Endodermal cell (in vitro differentiated cells): Measurements from ENCODE around the gene IL1RN. TPM values are rescaled to one million over a fixed set of nuclear protein-coding genes. Genes with fewer than 3 reads are reported as not detected.

Experiments used
- DNase-seq: peaks from one replicate; pipeline ENCODE4 v3.0.0-alpha.2; 2017
- H3K27ac ChIP-seq: 2 replicates; pipeline ENCODE4 v1.5.1; 2013; ENCODE audit warnings: mild to moderate bottlenecking, low read depth, low read length, moderate library complexity
- H3K27me3 ChIP-seq: 2 replicates; pipeline ENCODE4 v1.6.1; 2013; ENCODE audit warnings: mild to moderate bottlenecking, low read length, moderate library complexity; ENCODE audit not compliant: insufficient read depth, control insufficient read depth, poor library complexity, severe bottlenecking
- H3K36me3 ChIP-seq: 2 replicates; pipeline ENCODE4 v1.7.0; 2013; ENCODE audit warnings: mild to moderate bottlenecking, low read length, moderate library complexity; ENCODE audit not compliant: control insufficient read depth, insufficient read depth
- H3K4me1 ChIP-seq: one replicate; pipeline ENCODE4 v1.7.0; 2013; ENCODE audit warnings: low read length; ENCODE audit not compliant: control insufficient read depth, insufficient read depth
- H3K4me3 ChIP-seq: 2 replicates; pipeline ENCODE4 v1.5.1; 2013; ENCODE audit warnings: mild to moderate bottlenecking, low read length, moderate library complexity
- H3K9ac ChIP-seq: 2 replicates; pipeline ENCODE4 v1.6.1; 2013; ENCODE audit warnings: mild to moderate bottlenecking, low read length, moderate library complexity; ENCODE audit not compliant: poor library complexity, severe bottlenecking; ENCODE audit errors: extremely low read depth
- H3K9me3 ChIP-seq: 2 replicates; pipeline ENCODE4 v1.6.1; 2013; ENCODE audit warnings: mild to moderate bottlenecking, low read length, moderate library complexity; ENCODE audit not compliant: control insufficient read depth
- H3K27ac Mint-ChIP-seq: 2 replicates; pipeline ENCODE4 v1.8.0; 2020; ENCODE audit warnings: mixed read lengths
- H3K27me3 Mint-ChIP-seq: 2 replicates; pipeline ENCODE4 v1.8.0; 2021; ENCODE audit warnings: mild to moderate bottlenecking, mixed read lengths; ENCODE audit not compliant: insufficient read depth
- H3K36me3 Mint-ChIP-seq: 2 replicates; pipeline ENCODE4 v1.8.0; 2020; ENCODE audit warnings: low read depth, mixed read lengths
- H3K4me1 Mint-ChIP-seq: 2 replicates; pipeline ENCODE4 v1.8.0; 2020; ENCODE audit warnings: mixed read lengths
- H3K4me3 Mint-ChIP-seq: 2 replicates; pipeline ENCODE4 v1.8.0; 2020; ENCODE audit warnings: mild to moderate bottlenecking, moderate library complexity, mixed read lengths
- H3K9me3 Mint-ChIP-seq: 2 replicates; pipeline ENCODE4 v1.8.0; 2020; ENCODE audit warnings: mild to moderate bottlenecking, mixed read lengths
- WGBS, 2 experiments: methylation state at CpG; one replicate each; pipeline versions ENCODE4 v1.1.5 to v1.1.7; 2013; ENCODE audit warnings: missing lambda C conversion rate in 2 of 2, mixed read lengths in 1 of 2; ENCODE audit not compliant: insufficient coverage in 1 of 2, insufficient read length in 1 of 2; 5-methylcytosine and 5-hydroxymethylcytosine counted together
- total RNA-seq, 2 donors: library from RNA; stranded (reverse); fragmentation: NEBNext Ultra II Directional in 1 of 2; extraction: Animal tissue kit (Norgen Biotek cat#: 25700) in 1 of 2; gene quantifications; 2 replicates in 1 of 2; 3 replicates in 1 of 2; pipeline ENCODE4 v1.2.1, GENCODE V29; 2021
- TF ChIP-seq, protein P1 (sequence below): fragments of 200-600 bp; sonication (generic); conservative IDR thresholded peaks from 2 replicates; pipeline ENCODE4 v1.5.0; 2021; ENCODE audit warnings: antibody characterized with exemption, mild to moderate bottlenecking

Gene IL1RN
- total RNA-seq, 2 donors from 2014 or later, result not detected

DNA sequence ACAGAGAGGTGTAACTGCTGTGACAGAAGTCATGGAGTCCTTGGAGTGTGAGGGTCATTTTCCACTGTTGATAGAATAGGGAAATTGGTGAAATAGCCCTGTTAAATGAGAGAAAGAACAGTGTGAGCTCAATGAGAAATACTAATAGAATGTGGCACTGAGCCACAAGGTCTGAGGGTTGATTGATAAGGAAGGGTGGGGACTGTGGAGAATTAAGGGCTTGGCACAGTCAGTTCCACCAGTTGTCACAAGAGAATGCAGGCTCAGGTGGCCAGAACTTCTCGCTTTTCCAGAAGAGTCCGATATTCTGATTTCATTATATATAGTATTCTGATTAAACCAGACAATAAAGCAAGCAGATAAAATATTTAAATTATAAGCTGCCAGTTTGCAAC lies 9.1 kb upstream of the IL1RN start:
- H3K27ac Mint-ChIP-seq, result no peak overlapping the region
- TF ChIP-seq, protein P1, sequence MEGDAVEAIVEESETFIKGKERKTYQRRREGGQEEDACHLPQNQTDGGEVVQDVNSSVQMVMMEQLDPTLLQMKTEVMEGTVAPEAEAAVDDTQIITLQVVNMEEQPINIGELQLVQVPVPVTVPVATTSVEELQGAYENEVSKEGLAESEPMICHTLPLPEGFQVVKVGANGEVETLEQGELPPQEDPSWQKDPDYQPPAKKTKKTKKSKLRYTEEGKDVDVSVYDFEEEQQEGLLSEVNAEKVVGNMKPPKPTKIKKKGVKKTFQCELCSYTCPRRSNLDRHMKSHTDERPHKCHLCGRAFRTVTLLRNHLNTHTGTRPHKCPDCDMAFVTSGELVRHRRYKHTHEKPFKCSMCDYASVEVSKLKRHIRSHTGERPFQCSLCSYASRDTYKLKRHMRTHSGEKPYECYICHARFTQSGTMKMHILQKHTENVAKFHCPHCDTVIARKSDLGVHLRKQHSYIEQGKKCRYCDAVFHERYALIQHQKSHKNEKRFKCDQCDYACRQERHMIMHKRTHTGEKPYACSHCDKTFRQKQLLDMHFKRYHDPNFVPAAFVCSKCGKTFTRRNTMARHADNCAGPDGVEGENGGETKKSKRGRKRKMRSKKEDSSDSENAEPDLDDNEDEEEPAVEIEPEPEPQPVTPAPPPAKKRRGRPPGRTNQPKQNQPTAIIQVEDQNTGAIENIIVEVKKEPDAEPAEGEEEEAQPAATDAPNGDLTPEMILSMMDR, result no peak
- no peaks in the 10 kb centered on the region for H3K9me3 ChIP-seq

DNA sequence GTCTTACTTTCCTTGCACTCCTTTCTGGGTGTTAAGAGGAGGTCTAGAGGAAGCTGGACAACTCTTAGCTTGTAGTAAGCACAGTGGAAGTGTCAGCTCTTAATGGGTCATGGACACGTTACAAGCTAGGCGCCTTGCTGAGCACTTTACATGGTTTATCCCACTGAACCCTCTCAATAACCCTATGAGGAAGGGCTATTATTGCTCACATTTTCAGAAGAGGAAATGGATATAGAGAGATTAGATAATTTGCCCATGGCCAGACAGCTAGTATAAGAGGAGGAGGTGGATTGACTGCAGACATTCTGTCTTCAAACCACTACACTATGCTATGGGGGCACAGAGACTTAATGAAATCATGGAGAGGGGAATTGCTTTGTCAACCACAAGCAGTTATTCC lies 8.3 kb upstream of the IL1RN start:
- Mint-ChIP-seq H3K27me3 (peaks cover 44% of the 10 kb centered on the region), H3K4me1 (no peaks in the 10 kb centered on the region), H3K27ac (no peak overlapping the region), H3K36me3 (no peaks in the 10 kb centered on the region), H3K4me3 (no peak overlapping the region), H3K9me3 (no peaks in the 10 kb centered on the region)
- 100% methylated on average over 2 of the region's 2 CpGs; no CpG with 5 or more reads in 1 of the 2 experiments for WGBS, 2 experiments
- H3K9me3 ChIP-seq, result no peaks in the 10 kb centered on the region
- no peak overlapping the region for H3K27ac ChIP-seq
- H3K9ac ChIP-seq, result no peak overlapping the region
- H3K36me3 ChIP-seq, result no peaks in the 10 kb centered on the region
- TF ChIP-seq, protein P1, result no peak
- peaks cover 87% of the 10 kb centered on the region for H3K27me3 ChIP-seq
- no peak for DNase-seq
- no peaks in the 10 kb centered on the region for H3K4me1 ChIP-seq
- no peak overlapping the region for H3K4me3 ChIP-seq

More for the DNA sequence above, 9.1 kb upstream of the IL1RN start:
- Mint-ChIP-seq H3K36me3 (no peaks in the 10 kb centered on the region), H3K4me3 (no peak overlapping the region), H3K9me3 (no peaks in the 10 kb centered on the region), H3K27me3 (peaks cover 39% of the 10 kb centered on the region), H3K4me1 (no peaks in the 10 kb centered on the region)
- Histone ChIP-seq H3K4me3 (no peak overlapping the region), H3K36me3 (no peaks in the 10 kb centered on the region), H3K27ac (no peak overlapping the region), H3K9ac (no peak overlapping the region), H3K27me3 (peaks cover 87% of the 10 kb centered on the region), H3K4me1 (no peaks in the 10 kb centered on the region)
- DNase-seq, result no peak
- WGBS, 2 experiments, result 94% methylated on average over 2 of the region's 2 CpGs; no CpG with 5 or more reads in 1 of the 2 experiments

DNA sequence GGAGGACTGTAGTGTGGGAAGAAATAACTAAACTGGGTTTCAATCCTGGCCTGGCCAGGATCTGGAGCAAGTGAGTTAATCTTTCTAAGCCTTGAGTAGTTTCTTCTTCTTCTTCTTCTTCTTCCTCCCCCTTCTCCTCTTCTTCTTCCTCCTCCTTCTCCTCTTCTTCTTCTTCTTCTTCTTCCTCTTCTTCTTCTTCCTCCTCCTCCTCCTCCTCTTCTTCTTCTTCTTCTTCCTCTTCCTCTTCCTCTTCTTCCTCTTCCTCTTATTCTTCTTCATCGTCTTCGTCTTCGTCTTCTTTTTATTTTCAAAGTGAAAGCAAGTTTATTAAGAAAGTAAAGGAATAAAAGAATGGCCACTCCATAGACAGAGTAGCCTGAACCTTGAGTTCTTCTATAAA lies 6.5 kb upstream of the IL1RN start:
- no peaks in the 10 kb centered on the region for H3K36me3 Mint-ChIP-seq
- H3K4me1 ChIP-seq, result no peaks in the 10 kb centered on the region
- no peak overlapping the region for H3K9ac ChIP-seq
- peaks cover 82% of the 10 kb centered on the region for H3K27me3 ChIP-seq
- no peaks in the 10 kb centered on the region for H3K36me3 ChIP-seq
- H3K4me3 Mint-ChIP-seq, result no peak overlapping the region
- no peak overlapping the region for H3K4me3 ChIP-seq
- no peaks in the 10 kb centered on the region for H3K9me3 ChIP-seq
- H3K27me3 Mint-ChIP-seq, result peaks cover 48% of the 10 kb centered on the region
- 92% methylated on average over 2 of the region's 3 CpGs; no CpG with 5 or more reads in 1 of the 2 experiments for WGBS, 2 experiments
- no peak for DNase-seq
- H3K4me1 Mint-ChIP-seq, result no peaks in the 10 kb centered on the region
- TF ChIP-seq, protein P1, result no peak
- no peak overlapping the region for H3K27ac ChIP-seq
- no peak overlapping the region for H3K27ac Mint-ChIP-seq
- no peaks in the 10 kb centered on the region for H3K9me3 Mint-ChIP-seq
